HG03103 (cell line): ENCODE measurements around the gene CCNL1.

ENCODE experiments used
- ATAC-seq: cut with Tn5 transposase; IDR thresholded peaks from one replicate; pipeline ENCODE4 v1.9.1; 2021; ENCODE audit warnings: low read depth; ENCODE audit not compliant: unreplicated experiment

The CCNL1 gene

GRCh38 chr3:157148196-157148889, 11.6 kb downstream of the CCNL1 start:
- no peak for ATAC-seq

- no peak for ATAC-seq
Observed at GRCh38 chr3:157147099-157147803, 12.7 kb downstream of the CCNL1 start.

- ATAC-seq, result no peak
Observed at GRCh38 chr3:157145606-157146322, 14.2 kb downstream of the CCNL1 start.

- ATAC-seq, result no peak
Observed at GRCh38 chr3:157142315-157142714, 17.6 kb downstream of the CCNL1 start.

GRCh38 chr3:157139938-157140534, 19.9 kb downstream of the CCNL1 start:
- no peak for ATAC-seq

- ATAC-seq, result peak; percentile 3
Observed at GRCh38 chr3:157136647-157137387, 23.1 kb downstream of the CCNL1 start.

GRCh38 chr3:157135671-157136396, 24.1 kb downstream of the CCNL1 start:
- no peak for ATAC-seq

GRCh38 chr3:157134620-157135191, 25.2 kb downstream of the CCNL1 start:
- peak; percentile 41 for ATAC-seq

- no peak for ATAC-seq
Observed at GRCh38 chr3:157133434-157134320, 26.3 kb downstream of the CCNL1 start.

- no peak for ATAC-seq
Observed at GRCh38 chr3:157132936-157133335, 27.0 kb downstream of the CCNL1 start.

- ATAC-seq, result no peak
Observed at GRCh38 chr3:157132341-157132740, 27.6 kb downstream of the CCNL1 start.

- no peak for ATAC-seq
Observed at GRCh38 chr3:157131861-157132260, 28.1 kb downstream of the CCNL1 start.

GRCh38 chr3:157130467-157131251, 29.3 kb downstream of the CCNL1 start:
- no peak for ATAC-seq

GRCh38 chr3:157129803-157130466, 30.0 kb downstream of the CCNL1 start:
- ATAC-seq, result no peak

- ATAC-seq, result peak; percentile 21
Observed at GRCh38 chr3:157128771-157129681, 30.9 kb downstream of the CCNL1 start.
